HG02884 (cell line): Measurements from ENCODE around the gene BHMT2.

Source experiments
- ATAC-seq: cut with Tn5 transposase; IDR thresholded peaks from one replicate; pipeline ENCODE4 v1.9.1; 2021; ENCODE audit warnings: mild to moderate bottlenecking, moderate library complexity; ENCODE audit not compliant: unreplicated experiment

The BHMT2 gene

GRCh38 chr5:79069488-79070349 is at the start of gene BHMT2, which contains the start of gene DMGDH:
Gene BHMT2, plus strand, starts transcription at chr5:79069767. Its CDS starts 16 bp downstream, at chr5:79069783.
Gene DMGDH, minus strand, starts transcription at chr5:79069674. Its CDS starts 54 bp downstream, at chr5:79069620.
- ATAC-seq, result no peak

- no peak for ATAC-seq
These were observed 48.6 kb upstream of the BHMT2 start for GRCh38 chr5:79020861-79021561.

DNA sequence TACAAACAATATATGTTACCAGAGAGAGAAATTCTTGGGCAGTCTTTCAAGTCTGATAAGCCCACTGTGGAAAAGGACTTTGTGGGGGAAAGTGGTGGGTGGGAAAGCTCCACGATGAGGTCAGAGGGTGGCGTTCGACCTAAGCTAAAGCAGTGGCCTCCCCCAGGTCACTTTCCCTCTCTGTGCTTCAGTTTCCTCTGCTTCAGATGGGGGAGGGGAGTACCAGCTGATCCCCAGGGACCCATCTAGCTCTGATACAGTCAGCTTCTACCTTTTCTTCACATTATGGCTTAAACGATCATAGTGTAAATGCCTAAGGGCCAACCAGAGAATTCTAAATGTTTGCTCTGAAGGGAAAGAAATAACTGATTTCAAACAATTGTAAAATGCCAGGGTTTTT is 47.8 kb upstream of the BHMT2 start:
- ATAC-seq, result no peak

DNA sequence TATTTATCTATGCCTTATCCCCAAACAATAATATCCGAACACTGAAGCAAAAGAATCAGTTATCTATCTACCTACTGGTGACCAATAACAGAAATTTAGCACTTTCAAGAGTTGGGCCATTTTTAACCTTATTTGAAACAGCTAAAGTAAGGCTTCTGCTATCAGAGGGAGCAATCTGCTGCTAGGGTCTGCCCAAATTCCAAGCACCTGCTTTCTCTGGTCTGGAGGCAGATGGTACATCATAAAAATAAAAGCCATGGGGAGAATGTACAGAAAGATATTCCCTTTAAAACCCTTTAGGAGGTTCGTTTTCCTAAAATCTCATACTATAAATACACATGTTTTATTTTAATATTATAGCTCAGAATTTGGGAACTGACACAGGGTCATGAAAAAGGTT is 46.8 kb upstream of the BHMT2 start:
- no peak for ATAC-seq

GRCh38 chr5:79023348-79023747 is 46.2 kb upstream of the BHMT2 start:
- no peak for ATAC-seq

DNA sequence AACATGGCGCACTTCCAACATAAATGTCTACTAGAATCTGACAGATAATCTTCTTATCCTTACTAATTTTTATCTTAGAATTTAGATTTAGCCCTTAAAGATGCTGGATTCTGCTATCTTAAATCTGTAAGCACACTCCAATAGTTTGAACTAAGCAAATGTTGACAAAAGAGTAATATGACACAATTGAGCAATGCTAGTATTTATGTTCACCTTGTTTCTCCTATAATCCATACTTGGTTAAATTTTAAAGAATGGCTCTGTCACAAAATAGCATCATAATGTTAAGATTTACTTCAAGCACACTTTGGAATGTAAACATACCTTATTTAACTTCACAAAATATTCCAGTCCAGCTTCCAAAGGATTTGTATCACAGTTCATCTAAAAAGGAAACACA is 45.6 kb upstream of the BHMT2 start:
- no peak for ATAC-seq

- no peak for ATAC-seq
These were observed 44.5 kb upstream of the BHMT2 start for GRCh38 chr5:79025054-79025472.

GRCh38 chr5:79030663-79031484 is 38.7 kb upstream of the BHMT2 start:
- no peak for ATAC-seq

- ATAC-seq, result no peak
These were observed 38.1 kb upstream of the BHMT2 start for GRCh38 chr5:79031485-79031867.

DNA sequence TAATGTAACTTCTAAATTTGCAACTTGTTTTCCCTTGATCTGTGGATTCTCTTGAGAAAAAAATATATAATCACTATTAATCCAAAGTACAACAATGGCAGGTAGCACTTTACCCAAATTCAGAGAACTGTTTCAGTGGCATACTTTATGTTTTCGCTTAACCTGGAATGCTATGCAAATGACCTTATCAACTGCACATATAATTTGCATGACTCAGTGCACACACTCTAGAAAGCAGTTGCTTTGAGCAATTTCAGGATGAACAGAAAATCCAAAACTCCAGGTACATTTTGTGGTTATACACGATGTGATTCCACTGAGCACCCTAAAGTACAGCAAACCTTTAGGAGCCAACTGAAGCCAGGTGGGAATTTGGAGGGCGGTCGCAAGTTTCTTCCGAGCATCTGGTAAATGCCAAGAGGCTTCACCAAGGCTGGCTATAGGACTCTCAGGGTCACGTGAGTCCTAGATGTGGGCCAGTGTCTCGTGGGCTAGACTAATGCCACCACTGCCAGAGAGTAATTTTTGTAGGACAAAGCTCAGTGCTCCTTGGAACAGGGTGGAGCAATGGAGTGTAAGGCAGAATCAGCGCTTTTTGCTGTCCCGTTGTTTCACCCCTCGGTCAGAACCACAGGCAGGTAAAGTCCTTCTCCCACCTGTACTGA is 37.4 kb upstream of the BHMT2 start:
- no peak for ATAC-seq

GRCh38 chr5:79032782-79033181 is 36.8 kb upstream of the BHMT2 start:
- ATAC-seq, result no peak

DNA sequence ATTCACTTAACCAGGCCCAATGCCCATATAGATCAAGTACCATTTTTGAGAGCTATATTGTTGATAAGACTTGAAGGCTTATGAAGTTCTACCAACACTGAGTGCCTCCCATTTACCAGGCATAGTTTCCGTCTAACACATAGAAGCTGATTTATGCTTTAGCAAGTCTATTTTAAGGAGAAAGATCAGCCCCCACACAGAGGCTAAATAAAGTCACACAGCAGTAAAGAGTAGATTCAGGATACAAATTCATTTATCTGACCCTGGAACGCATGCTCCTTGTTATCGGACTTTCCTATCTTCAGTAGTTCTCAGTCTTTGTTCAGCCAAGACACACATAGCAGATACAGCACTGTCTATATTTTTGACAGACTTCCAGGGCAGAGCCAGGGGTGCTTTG is 34.3 kb upstream of the BHMT2 start:
- no peak for ATAC-seq

DNA sequence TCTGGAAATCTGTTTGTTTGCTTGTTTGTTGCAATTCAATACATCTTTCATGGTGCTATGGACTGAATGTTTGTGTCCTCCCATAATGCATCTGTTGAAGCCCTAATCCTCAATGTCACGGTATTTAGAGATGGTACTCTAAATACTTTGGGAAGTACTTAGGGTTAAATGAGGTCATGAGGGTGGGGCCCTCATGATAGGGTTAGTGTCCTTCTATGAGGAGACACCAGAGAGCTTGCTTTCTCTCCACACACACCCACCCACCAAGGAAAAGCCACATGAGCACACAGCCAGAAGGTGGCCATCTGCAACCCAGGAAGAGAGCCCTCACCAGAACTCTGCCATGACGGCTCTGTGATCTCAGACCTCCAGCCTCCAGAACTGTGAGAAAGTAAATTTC is 32.8 kb upstream of the BHMT2 start:
- no peak for ATAC-seq

DNA sequence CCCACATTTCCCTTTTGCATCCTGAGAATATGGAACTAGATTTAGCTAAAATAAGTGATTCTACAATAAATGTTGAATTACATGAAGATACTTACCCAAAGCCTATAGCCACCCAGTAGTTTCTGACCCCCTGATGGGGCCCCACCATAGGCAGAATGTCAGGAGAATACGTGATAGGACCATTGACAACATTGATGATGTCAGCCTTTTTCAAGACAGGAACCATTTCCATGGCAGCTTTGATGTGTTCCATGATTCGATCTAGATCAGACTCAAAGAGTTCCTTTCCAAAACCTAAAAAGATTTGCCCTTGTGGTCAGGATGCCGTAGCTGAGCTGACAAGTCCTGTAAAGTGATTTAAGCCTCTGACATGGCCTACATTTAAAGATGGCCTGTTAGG is 27.4 kb upstream of the BHMT2 start:
- no peak for ATAC-seq

- ATAC-seq, result no peak
These were observed 22.4 kb upstream of the BHMT2 start for GRCh38 chr5:79047199-79047598.

- no peak for ATAC-seq
These were observed 21.1 kb upstream of the BHMT2 start for GRCh38 chr5:79048437-79048836.

- no peak for ATAC-seq
These were observed 19.1 kb upstream of the BHMT2 start for GRCh38 chr5:79050498-79050897.

GRCh38 chr5:79053321-79053720 is 16.2 kb upstream of the BHMT2 start:
- ATAC-seq, result no peak

DNA sequence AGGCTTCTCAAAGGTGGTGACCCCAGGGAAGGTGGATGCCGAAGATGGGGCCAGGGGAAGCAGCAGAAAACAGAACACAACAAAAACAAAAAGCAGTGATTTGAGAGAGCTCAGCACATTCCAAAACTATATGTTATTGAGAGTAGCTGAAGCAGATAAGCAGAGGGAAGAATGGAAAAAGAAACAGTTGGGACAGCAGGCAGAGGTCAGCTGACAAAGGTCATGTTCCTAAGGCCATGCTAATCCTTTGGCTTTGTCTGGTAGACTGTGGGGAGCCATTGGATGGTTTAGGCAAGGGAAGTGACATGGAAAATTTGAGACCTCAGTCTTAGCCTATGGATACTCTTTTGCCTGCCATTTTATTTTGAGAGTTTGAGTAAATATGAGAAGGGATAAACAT is 14.6 kb upstream of the BHMT2 start:
- ATAC-seq, result no peak

DNA sequence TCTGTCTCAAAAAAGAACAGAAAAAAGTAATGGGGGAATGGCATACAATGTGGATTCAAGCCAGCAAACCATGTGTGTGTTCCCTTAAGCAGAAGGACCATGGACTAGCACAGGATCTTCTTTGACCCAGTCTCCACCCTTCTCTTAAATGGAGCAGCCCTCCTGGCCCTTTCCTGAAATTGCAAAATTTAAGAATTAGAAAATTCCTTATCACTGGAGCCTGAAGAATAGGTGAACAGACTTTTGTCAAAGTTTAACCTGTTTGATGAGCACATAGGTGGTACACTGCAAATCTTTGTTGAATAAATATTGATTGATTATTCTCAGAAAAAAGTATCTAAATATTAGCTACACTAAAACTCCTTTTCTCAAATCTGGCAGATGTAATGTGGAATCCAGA is 12.7 kb upstream of the BHMT2 start:
- no peak for ATAC-seq

- no peak for ATAC-seq
These were observed 9.9 kb upstream of the BHMT2 start for GRCh38 chr5:79059674-79060073.
